GM12878 (cell line): ENCODE measurements around the gene GM2A. TPM values are rescaled to one million over a fixed set of nuclear protein-coding genes. Genes with fewer than 3 reads are reported as not detected.
A peak's percentile ranks its signal among the peaks of the same experiment; 100 is the strongest.

ENCODE experiments used
- ATAC-seq: fragments of 200-7000 bp; cut with Tn5 transposase; 3 replicates; pipeline ENCODE4 v1.9.1; 2020; ENCODE audit warnings: mild to moderate bottlenecking, moderate library complexity
- BruUV-seq: library from RNA; stranded (reverse); fragments of 400-500 nt; replicated peaks from 2 replicates; lab custom pipeline; 2021; lab: Mats Ljungman, UMichigan
- CTCF ChIA-PET: fragments of 300-600 bp; sonication (Branson Sonifier 250); formaldehyde crosslinking; extraction: SDS; loops from one replicate; lab custom pipeline; 2021; ENCODE audit warnings: inconsistent platforms; lab: Yijun Ruan, JAX
- POLR2A ChIA-PET: fragments of 350-600 bp; formaldehyde crosslinking; extraction: SDS; loops from one replicate; lab custom pipeline; 2021; ENCODE audit warnings: inconsistent platforms; lab: Charles Lee
- RAD21 ChIA-PET: fragments of 300-600 bp; sonication (Branson Sonifier 250); formaldehyde crosslinking; loops from one replicate; lab custom pipeline; 2023; ENCODE audit warnings: antibody characterized with exemption; ENCODE audit not compliant: unreplicated experiment; lab: Charles Lee
- SMC1A ChIA-PET: fragments of 300-600 bp; sonication (Branson Sonifier 250); formaldehyde crosslinking; loops from one replicate; lab custom pipeline; 2023; ENCODE audit not compliant: unreplicated experiment, uncharacterized antibody; lab: Charles Lee
- DNase-seq: peaks from one replicate; pipeline ENCODE4 v3.0.0-alpha.2; 2011; ENCODE audit warnings: low read depth, low spot score
- FAIRE-seq: peaks from 3 replicates; lab custom pipeline; 2011; peaks lifted over from hg19 to GRCh38; lab: Jason Lieb, UNC
- H2AFZ ChIP-seq: 2 replicates; pipeline ENCODE4 v1.6.0; 2011; ENCODE audit warnings: low read depth, low read length, control low read depth; ENCODE audit not compliant: control insufficient read depth
- H3K27ac ChIP-seq: 2 replicates; pipeline ENCODE4 v1.5.1; 2011; ENCODE audit warnings: control low read depth; ENCODE audit not compliant: control insufficient read depth, insufficient read depth
- H3K27me3 ChIP-seq, 2 experiments: replicated peaks in 1 of 2; 2 replicates each; pipeline versions ENCODE4 v1.6.0 to v1.6.1; 2011; ENCODE audit warnings: low read length in 1 of 2; ENCODE audit not compliant: control insufficient read depth in 2 of 2, insufficient read depth in 2 of 2
- H3K36me3 ChIP-seq, 2 experiments: 2 replicates each; pipeline ENCODE4 v1.5.1; 2011; ENCODE audit warnings: low read length in 1 of 2; ENCODE audit not compliant: control insufficient read depth in 2 of 2, insufficient read depth in 2 of 2
- H3K4me1 ChIP-seq: 2 replicates; pipeline ENCODE4 v1.6.1; 2011; ENCODE audit warnings: mild to moderate bottlenecking, low read length, moderate library complexity, mixed read lengths; ENCODE audit not compliant: control insufficient read depth, insufficient read depth
- H3K4me2 ChIP-seq: 2 replicates; pipeline ENCODE4 v1.6.0; 2011; ENCODE audit warnings: control low read depth; ENCODE audit not compliant: control insufficient read depth, insufficient read depth
- H3K4me3 ChIP-seq: fragments of 200-600 bp; sonication (generic); 2 replicates; pipeline ENCODE4 v1.5.1; 2016
- H3K79me2 ChIP-seq: 2 replicates; pipeline ENCODE4 v1.6.0; 2011; ENCODE audit warnings: low read length; ENCODE audit not compliant: control insufficient read depth, insufficient read depth
- H3K9ac ChIP-seq: 2 replicates; pipeline ENCODE4 v1.8.0; 2011; ENCODE audit warnings: low read length, control low read depth, mixed read lengths; ENCODE audit not compliant: control insufficient read depth, insufficient read depth
- H3K9me3 ChIP-seq: replicated peaks from 3 replicates; pipeline ENCODE4 v1.5.1; 2011; ENCODE audit warnings: mild to moderate bottlenecking, low read length; ENCODE audit not compliant: control insufficient read depth, insufficient read depth
- H4K20me1 ChIP-seq: 2 replicates; pipeline ENCODE4 v1.6.0; 2011; ENCODE audit not compliant: control insufficient read depth, insufficient read depth
- ATF7 ChIP-seq: fragments of 450-650 bp; IDR thresholded peaks from 2 replicates; pipeline ENCODE4 v1.6.1; 2016; ENCODE audit warnings: low read depth, mild to moderate bottlenecking
- CTCF ChIP-seq, 3 experiments: IDR thresholded peaks in 2 of 3; conservative IDR thresholded peaks in 1 of 3; 2 replicates each; pipeline ENCODE4 v1.5.1; 2011; ENCODE audit warnings: low read depth in 3 of 3, low read length in 3 of 3, mild to moderate bottlenecking in 3 of 3, control low read depth in 2 of 3, moderate library complexity in 2 of 3, inconsistent platforms in 1 of 3, mixed read lengths in 1 of 3; ENCODE audit not compliant: control insufficient read depth in 2 of 3, insufficient read depth in 1 of 3; ENCODE audit errors: extremely low read depth in 1 of 3
- JUNB ChIP-seq: IDR thresholded peaks from 2 replicates; pipeline ENCODE4 v1.6.1; 2016; ENCODE audit warnings: antibody characterized with exemption, mild to moderate bottlenecking
- MEF2B ChIP-seq: fragments of 450-650 bp; IDR thresholded peaks from 2 replicates; pipeline ENCODE4 v1.6.1; 2018; ENCODE audit warnings: mild to moderate bottlenecking, moderate library complexity; ENCODE audit not compliant: partially characterized antibody, poor library complexity, severe bottlenecking
- PBX3 ChIP-seq: IDR thresholded peaks from 2 replicates; pipeline ENCODE4 v1.6.1; 2011; ENCODE audit warnings: mild to moderate bottlenecking, low read depth, low read length, moderate library complexity; ENCODE audit not compliant: insufficient replicate concordance
- RBBP5 ChIP-seq: fragments of 200-600 bp; sonication (generic); conservative IDR thresholded peaks from 2 replicates; pipeline ENCODE4 v1.6.1; 2016
- SIX5 ChIP-seq: IDR thresholded peaks from 2 replicates; pipeline ENCODE4 v1.6.1; 2011; ENCODE audit warnings: mild to moderate bottlenecking, low read depth, low read length, moderate library complexity; ENCODE audit not compliant: severe bottlenecking
- SMAD1 ChIP-seq: fragments of 450-650 bp; IDR thresholded peaks from 2 replicates; pipeline ENCODE4 v1.6.1; 2018; ENCODE audit warnings: mild to moderate bottlenecking, low read depth; ENCODE audit not compliant: partially characterized antibody
- SP1 ChIP-seq: IDR thresholded peaks from one replicate; pipeline ENCODE4 v1.6.1; 2011; ENCODE audit warnings: low read depth, low read length
- SREBF1 ChIP-seq: IDR thresholded peaks from 2 replicates; pipeline ENCODE4 v1.6.1; 2012; ENCODE audit warnings: mild to moderate bottlenecking, low read length
- ZBED1 ChIP-seq: IDR thresholded peaks from 2 replicates; pipeline ENCODE4 v1.6.1; 2016; ENCODE audit warnings: borderline replicate concordance
- WGBS: methylation state at CpG from one replicate; pipeline ENCODE4 v1.1.6; 2016; ENCODE audit warnings: low lambda C conversion rate; ENCODE audit not compliant: insufficient replicate concordance, insufficient coverage; ENCODE audit errors: missing lambda C conversion rate; 5-methylcytosine and 5-hydroxymethylcytosine counted together
- in situ Hi-C: fragments of 300-500 bp; cut with MboI; formaldehyde crosslinking; loops from 9 replicates; pipeline ENCODE4 v1.14.3; 2018; ENCODE audit warnings: mixed read lengths
- intact Hi-C: fragments of 100-400 bp; cut with micrococcal nuclease; formaldehyde crosslinking; loops from one replicate; pipeline ENCODE4 v1.14.2; 2022; ENCODE audit not compliant: unreplicated experiment
- polyA plus RNA-seq, 11 experiments: library from polyadenylated mRNA; depleted of rRNA in 4 of 11; unstranded in 6 of 11; stranded (reverse) in 5 of 11; fragments of >200 nt; fragmentation: Nextera tagmentation in 4 of 11; fragmentation: Illumina TruSeq in 1 of 11; extraction: Ambion mirVana in 4 of 11; extraction: Trizol in 1 of 11; gene quantifications; 1 replicate in 1 of 11; 2 replicates in 10 of 11; pipeline versions ENCODE4 v1.2.1 to v1.2.3, GENCODE V29; 2011 to 2016; ENCODE audit warnings: inconsistent platforms in 2 of 11, missing spikeins in 2 of 11, low read depth in 1 of 11
- total RNA-seq, 4 experiments: library from RNA; depleted of rRNA in 3 of 4; stranded (reverse); fragments of >200 nt in 3 of 4; fragmentation: Illumina TruSeq in 1 of 4; extraction: Trizol in 1 of 4; gene quantifications; 2 replicates each; pipeline versions ENCODE4 v1.2.1 to v1.2.3, GENCODE V29; 2013 to 2021

The GM2A gene
- total and polyA plus RNA-seq, 10 of the 15 experiments (the other 5 are each of a cell fraction or from before 2014, with no cell fraction given), result 33.6 to 106 (median 68.2) TPM

GRCh38 chr5:151286246-151286645 is 33.3 kb downstream of the GM2A start:
- POLR2A ChIA-PET, result interaction anchor here (0.8 kb wide), 1 partner anchor 13 kb away, joined by 3 read pairs; no protein-coding TSS in a partner anchor
- Histone ChIP-seq H3K79me2 (no peaks in the 10 kb centered on the region), H3K4me3 (no peak overlapping the region), H2AFZ (no peak overlapping the region), H3K4me1 (no peaks in the 10 kb centered on the region), H3K27me3 (no peaks in the 10 kb centered on the region), H3K4me2 (no peak overlapping the region), H3K9ac (no peak overlapping the region), H3K27ac (no peak overlapping the region), H3K36me3 (no peaks in the 10 kb centered on the region), H4K20me1 (no peaks in the 10 kb centered on the region), H3K9me3 (no peaks in the 10 kb centered on the region)
- DNase-seq, result no peak
- no peak for TF ChIP-seq RBBP5
- TF ChIP-seq SIX5, result no peak
- WGBS, result 8% methylated on average over 1 of the region's 1 CpG
- RAD21 ChIA-PET, result interaction anchor here (0.8 to 1.1 kb wide), 2 partner anchors 30 to 35 kb away, joined by 3 read pairs; no protein-coding TSS in a partner anchor
- BruUV-seq, result no TSS peak
- ATAC-seq, result no peak
- intact Hi-C loops (no loop called here), in situ Hi-C loops (no loop called here)
- no peak for FAIRE-seq
- SMC1A ChIA-PET, result interaction anchor here (1.1 to 2.5 kb wide), 3 partner anchors 10 to 28 kb away, joined by 3 to 8 read pairs (median 3); no protein-coding TSS in a partner anchor
- CTCF ChIA-PET, result interaction anchor here (0.8 to 2.0 kb wide), 3 partner anchors 12 to 30 kb away, joined by 3 to 8 read pairs (median 4); no protein-coding TSS in a partner anchor

- 65% methylated on average over 2 of the region's 2 CpGs for WGBS
- no peak for DNase-seq
- FAIRE-seq, result no peak
- SMC1A ChIA-PET, result interaction anchor here (0.8 to 1.1 kb wide), 3 partner anchors 28 to 162 kb away, joined by 3 to 4 read pairs (median 3); no protein-coding TSS in a partner anchor
- Histone ChIP-seq H3K9me3 (no peaks in the 10 kb centered on the region), H3K79me2 (no peaks in the 10 kb centered on the region), H3K27ac (no peak overlapping the region), H3K9ac (no peak overlapping the region), H3K27me3 (no peaks in the 10 kb centered on the region), H2AFZ (no peak overlapping the region), H3K36me3 (no peaks in the 10 kb centered on the region), H3K4me2 (no peak overlapping the region), H3K4me1 (no peaks in the 10 kb centered on the region), H4K20me1 (no peaks in the 10 kb centered on the region), H3K4me3 (no peak overlapping the region)
- ATAC-seq, result peak; percentile 83
- CTCF ChIA-PET, result interaction anchor here (0.7 to 1.6 kb wide), 9 partner anchors 10 to 364 kb away, joined by 3 to 6 read pairs (median 3); no protein-coding TSS in a partner anchor
- intact Hi-C loops, result no loop called here
- no TSS peak for BruUV-seq
- in situ Hi-C loops, result no loop called here
- RAD21 ChIA-PET, result interaction anchor here (0.7 to 1.2 kb wide), 4 partner anchors 10 to 163 kb away, joined by 3 to 4 read pairs (median 4); no protein-coding TSS in a partner anchor
- POLR2A ChIA-PET, result interaction anchor here (1.6 kb wide), 1 partner anchor 31 kb away, joined by 3 read pairs; no protein-coding TSS in a partner anchor
- TF ChIP-seq MEF2B (no peak), ZBED1 (no peak), SP1 (no peak), SREBF1 (no peak), ATF7 (no peak), CTCF (IDR thresholded peaks at IDR 0.05 in 2 of 3, conservative IDR thresholded peaks at IDR 0.05 in 1 of 3; ENCODE audit: control insufficient read depth in 2 of 3, extremely low read depth in 1 of 3, insufficient read depth in 1 of 3, low read depth in 3 of 3, low read length in 3 of 3) (peak; percentile 28 to 29 (median 28); a peak in 3 of 6 replicates), SMAD1 (no peak), JUNB (peak; percentile 14; the same call in 1 of the 2 replicates), PBX3 (no peak)
Measured at GRCh38 chr5:151288180-151288579, 35.2 kb downstream of the GM2A start.
